Measurements from ENCODE around the gene BACH2. TPM values are rescaled to one million over a fixed set of nuclear protein-coding genes. Genes with fewer than 3 reads are reported as not detected.

BACH2 gene
- total RNA-seq, 1 donor from 2014 or later, result 3.9 TPM

- H3K36me3 ChIP-seq, result no peaks in the 10 kb centered on the region
- Mint-ChIP-seq H3K4me3 (no peak overlapping the region), H3K27ac (no peak overlapping the region), H3K36me3 (no peaks in the 10 kb centered on the region), H3K9me3 (no peaks in the 10 kb centered on the region), H3K27me3 (ENCODE audit: insufficient read depth, low read depth) (peaks cover 5% of the 10 kb centered on the region), H3K4me1 (peaks cover 16% of the 10 kb centered on the region)
- H2AFZ ChIP-seq (replicated peaks), result no peak overlapping the region
- H3K9me3 ChIP-seq (ENCODE audit: low read depth), result no peaks in the 10 kb centered on the region
- H4K20me1 ChIP-seq (ENCODE audit: low read depth), result no peaks in the 10 kb centered on the region
- H3K79me2 ChIP-seq (ENCODE audit: low read depth), result no peaks in the 10 kb centered on the region
- TF ChIP-seq EZH2phosphoT487 (IDR thresholded peaks at IDR 0.05) (no peak), EZH2 (IDR thresholded peaks at IDR 0.05) (no peak), CTCF (IDR thresholded peaks at IDR 0.05) (no peak)
- no peak overlapping the region for H3K9ac ChIP-seq
- no peak for DNase-seq (ENCODE audit: low spot score)
- no peak overlapping the region for H3K4me3 ChIP-seq
- H3K4me1 ChIP-seq, result peaks cover 11% of the 10 kb centered on the region
- peaks cover 10% of the 10 kb centered on the region for H3F3A ChIP-seq (ENCODE audit: low read depth)
- H3K27ac ChIP-seq, result no peak overlapping the region
- H3K4me2 ChIP-seq, result no peak overlapping the region
- no peaks in the 10 kb centered on the region for H3K27me3 ChIP-seq
Measured at GRCh38 chr6:89886378-89887120, 410.1 kb downstream of the BACH2 start.

Small RNA genes within 50 kb of the gene (microRNA-seq; reads per million reads assigned to microRNA genes)
- not detected for gene MIR4464

Small RNA genes within 50 kb of the gene (small RNA-seq; reads per million reads assigned to genes)
- gene MIR4464 (not detected), gene RF00019 (not detected), gene RN7SKP110 (not detected)

All from neural progenitor cell (in vitro differentiated cells).